Endothelial cell of umbilical vein (primary cell): Measurements from ENCODE around the gene C1QL2. TPM values are rescaled to one million over a fixed set of nuclear protein-coding genes. Genes with fewer than 3 reads are reported as not detected.

Source experiments
- BruUV-seq: library from RNA; stranded (reverse); fragments of 400-500 nt; replicated peaks from 2 replicates; lab custom pipeline; 2021; lab: Mats Ljungman, UMichigan
- CTCF ChIA-PET: fragments of 300-600, 350-600 bp; sonication (Branson Sonifier 250); formaldehyde crosslinking; loops from one replicate; lab custom pipeline; 2021; ENCODE audit warnings: antibody characterized with exemption, inconsistent platforms; lab: Charles Lee
- POLR2A ChIA-PET: fragments of 300-600, 350-600 bp; sonication (Branson Sonifier 250); formaldehyde crosslinking; loops from one replicate; lab custom pipeline; 2021; ENCODE audit warnings: antibody characterized with exemption, inconsistent platforms; lab: Charles Lee
- DNase-seq: peaks from one replicate; pipeline ENCODE4 v3.0.0-alpha.2; 2011; ENCODE audit warnings: low read depth, low spot score
- FAIRE-seq: peaks from 2 replicates; lab custom pipeline; 2011; peaks lifted over from hg19 to GRCh38; lab: Jason Lieb, UNC
- H2AFZ ChIP-seq: 2 replicates; pipeline ENCODE4 v1.6.0; 2012; ENCODE audit warnings: low read depth, low read length, control low read depth, inconsistent platforms
- H3K27ac ChIP-seq: 2 replicates; pipeline ENCODE4 v1.5.1; 2011; ENCODE audit warnings: low read depth, mild to moderate bottlenecking, control low read depth, low read length, moderate library complexity; ENCODE audit not compliant: insufficient read depth
- H3K27me3 ChIP-seq, 2 experiments: 2 replicates each; pipeline versions ENCODE4 v1.6.0 to v1.6.1; 2011; ENCODE audit warnings: low read length in 2 of 2, mixed read lengths in 1 of 2; ENCODE audit not compliant: control insufficient read depth in 2 of 2, insufficient read depth in 2 of 2
- H3K36me3 ChIP-seq, 2 experiments: 2 replicates in 1 of 2; 3 replicates in 1 of 2; pipeline ENCODE4 v1.5.1; 2011; ENCODE audit warnings: low read length in 2 of 2, mild to moderate bottlenecking in 1 of 2, moderate library complexity in 1 of 2; ENCODE audit not compliant: control insufficient read depth in 2 of 2, insufficient read depth in 2 of 2; ENCODE audit errors: extremely low read depth in 1 of 2
- H3K4me1 ChIP-seq: 3 replicates; pipeline ENCODE4 v1.5.1; 2011; ENCODE audit warnings: mild to moderate bottlenecking, low read length; ENCODE audit not compliant: control insufficient read depth, insufficient read depth; ENCODE audit errors: extremely low read depth
- H3K4me2 ChIP-seq: 2 replicates; pipeline ENCODE4 v1.6.1; 2011; ENCODE audit warnings: low read length, control low read depth, mixed read lengths; ENCODE audit not compliant: insufficient read depth
- H3K4me3 ChIP-seq, 3 experiments: fragments of 200-600 bp in 1 of 3; sonication (generic), shearing (Covaris generic) in 1 of 3; replicated peaks in 1 of 3; 2 replicates each; pipeline ENCODE4 v1.5.1; 2011 to 2016; ENCODE audit warnings: control low read depth in 3 of 3, low read length in 3 of 3, mild to moderate bottlenecking in 2 of 3, inconsistent platforms in 1 of 3, low read depth in 1 of 3, moderate library complexity in 1 of 3; ENCODE audit not compliant: insufficient read depth in 1 of 3
- H3K79me2 ChIP-seq: 2 replicates; pipeline ENCODE4 v1.6.0; 2012; ENCODE audit warnings: low read length, inconsistent platforms; ENCODE audit not compliant: control insufficient read depth, insufficient read depth
- H3K9ac ChIP-seq: replicated peaks from 2 replicates; pipeline ENCODE3; 2011; ENCODE audit warnings: low read length, control low read depth; ENCODE audit not compliant: insufficient read depth; ENCODE audit errors: extremely low read depth
- H3K9me1 ChIP-seq: replicated peaks from 3 replicates; pipeline ENCODE4 v1.6.0; 2011; ENCODE audit warnings: mild to moderate bottlenecking, low read length; ENCODE audit not compliant: control insufficient read depth, insufficient read depth; ENCODE audit errors: extremely low read depth
- H3K9me3 ChIP-seq: replicated peaks from 2 replicates; pipeline ENCODE4 v1.5.1; 2012; ENCODE audit warnings: low read length, inconsistent platforms; ENCODE audit not compliant: control insufficient read depth, insufficient read depth
- H4K20me1 ChIP-seq: replicated peaks from 2 replicates; pipeline ENCODE3; 2011; ENCODE audit warnings: mild to moderate bottlenecking, low read length; ENCODE audit not compliant: control insufficient read depth, insufficient read depth; ENCODE audit errors: extremely low read depth
- CTCF ChIP-seq, 2 donors: IDR thresholded peaks; 1 replicate in 1 of 2; 2 replicates in 1 of 2; pipeline ENCODE4 v1.5.1; 2011; ENCODE audit warnings: low read length in 2 of 2, mild to moderate bottlenecking in 2 of 2, moderate library complexity in 2 of 2, control low read depth in 1 of 2, inconsistent platforms in 1 of 2, low read depth in 1 of 2; ENCODE audit not compliant: insufficient read depth in 1 of 2; ENCODE audit errors: extremely low read depth in 1 of 2
- EZH2 ChIP-seq: IDR thresholded peaks from 2 replicates; pipeline ENCODE4 v1.6.1; 2012; ENCODE audit warnings: borderline replicate concordance, low read depth, mild to moderate bottlenecking, moderate library complexity, low read length, inconsistent platforms; ENCODE audit not compliant: severe bottlenecking
- FOS ChIP-seq: IDR thresholded peaks from 2 replicates; pipeline ENCODE4 v1.6.1; 2011; ENCODE audit warnings: mild to moderate bottlenecking, low read length, moderate library complexity, borderline replicate concordance; ENCODE audit not compliant: insufficient read depth
- GATA2 ChIP-seq: IDR thresholded peaks from 2 replicates; pipeline ENCODE4 v1.7.0; 2011; ENCODE audit warnings: low read depth, mild to moderate bottlenecking, moderate library complexity, mixed read lengths, low read length; ENCODE audit not compliant: insufficient read length, insufficient read depth
- JUN ChIP-seq: IDR thresholded peaks from 2 replicates; pipeline ENCODE4 v1.6.1; 2011; ENCODE audit warnings: borderline replicate concordance, low read depth; ENCODE audit not compliant: insufficient read length, insufficient read depth
- MAX ChIP-seq: IDR thresholded peaks from 2 replicates; pipeline ENCODE4 v1.6.1; 2011; ENCODE audit not compliant: insufficient read depth, insufficient read length
- MYC ChIP-seq: IDR thresholded peaks from one replicate; pipeline ENCODE4 v1.6.1; 2011; ENCODE audit warnings: mild to moderate bottlenecking, low read depth, low read length
- POLR2A ChIP-seq: IDR thresholded peaks from 2 replicates; pipeline ENCODE4 v1.6.1; 2012; ENCODE audit warnings: low read depth, mild to moderate bottlenecking, control low read depth, low read length
- POLR2AphosphoS5 ChIP-seq: IDR thresholded peaks from 2 replicates; pipeline ENCODE4 v1.6.1; 2012; ENCODE audit warnings: low read depth, mild to moderate bottlenecking, control low read depth, low read length, moderate library complexity; ENCODE audit not compliant: insufficient read depth
- dilution Hi-C: fragments of 300-500 bp; cut with MboI; formaldehyde crosslinking; loops from one replicate; pipeline ENCODE4 v1.15.0; 2019; ENCODE audit warnings: low sequenced_read_pairs; ENCODE audit not compliant: extremely low pct_ligation_motif_present
- intact Hi-C: fragments of 100-400 bp; cut with micrococcal nuclease; formaldehyde crosslinking; loops from one replicate; pipeline ENCODE4 v1.10.0; 2022
- polyA plus RNA-seq, 4 experiments: library from polyadenylated mRNA; depleted of rRNA in 3 of 4; stranded (reverse) in 3 of 4; unstranded in 1 of 4; fragments of >200 nt; gene quantifications; 2 replicates each; pipeline versions ENCODE4 v1.2.1 to v1.2.3, GENCODE V29; 2011 to 2012; ENCODE audit warnings: missing spikeins in 1 of 4
- total RNA-seq: library from RNA; stranded (reverse); gene quantifications from 2 replicates; pipeline ENCODE4 v1.2.3, GENCODE V29; 2021

Gene C1QL2
- total and polyA plus RNA-seq, 2 donors (not counting 3 experiments of a cell fraction or from before 2014, with no cell fraction given): not detected

GRCh38 chr2:119178776-119179175, 20.2 kb upstream of the C1QL2 start:
- dilution Hi-C loops: no loop called here
- no peak overlapping the region for H2AFZ ChIP-seq
- no peak for FAIRE-seq

More at GRCh38 chr2:119178776-119179175, 20.2 kb upstream of the C1QL2 start:
- Histone ChIP-seq H3K9ac (no peak overlapping the region), H3K27ac (no peak overlapping the region), H3K4me2 (no peak overlapping the region), H3K36me3 (no peaks in the 10 kb centered on the region), H3K9me3 (no peaks in the 10 kb centered on the region), H3K4me1 (no peaks in the 10 kb centered on the region), H3K9me1 (no peaks in the 10 kb centered on the region), H3K79me2 (no peaks in the 10 kb centered on the region), H3K4me3 (no peak overlapping the region), H4K20me1 (no peaks in the 10 kb centered on the region), H3K27me3 (no peaks in the 10 kb centered on the region)
- no peak for DNase-seq
- CTCF ChIA-PET: interaction anchor here (0.8 kb wide), 1 partner anchor 297 kb away, joined by 3 read pairs; no protein-coding TSS in a partner anchor
- POLR2A ChIA-PET: no interaction called here
- TF ChIP-seq JUN (no peak), POLR2A (no peak), GATA2 (no peak), POLR2AphosphoS5 (no peak), MYC (no peak), CTCF (IDR thresholded peaks at IDR 0.05; ENCODE audit: extremely low read depth in 1 of 2, insufficient read depth in 1 of 2, low read depth in 1 of 2, low read length in 2 of 2) (no peak), MAX (no peak), EZH2 (no peak), FOS (no peak)
- intact Hi-C loops: no loop called here
- BruUV-seq: no TSS peak
